SW480 (cell line): Measurements from ENCODE around the gene OR1D5.
"Not testable (repeated sequence)": the region's sequence is repeated elsewhere in the genome, so short reads cannot be mapped to it uniquely, and the experiment has no call there.

Experiments
- DNase-seq: peaks from one replicate; pipeline ENCODE4 v3.0.0-alpha.2; 2016; ENCODE audit warnings: low spot score

Gene OR1D5

GRCh38 chr17:3032258-3033247 is 30.9 kb downstream of the OR1D5 start:
- no peak for DNase-seq

- DNase-seq = not testable (repeated sequence)
Observed at GRCh38 chr17:3030852-3031470, 32.4 kb downstream of the OR1D5 start.

- no peak for DNase-seq
Observed at GRCh38 chr17:3030096-3030495, 33.3 kb downstream of the OR1D5 start.

- no peak for DNase-seq
Observed at GRCh38 chr17:3029213-3029913, 34.0 kb downstream of the OR1D5 start.

GRCh38 chr17:3027786-3028532 is 35.4 kb downstream of the OR1D5 start:
- no peak for DNase-seq

- no peak for DNase-seq
Observed at GRCh38 chr17:3026856-3027751, 36.3 kb downstream of the OR1D5 start.

- DNase-seq = no peak
Observed at GRCh38 chr17:3026125-3026855, 37.1 kb downstream of the OR1D5 start.

- no peak for DNase-seq
Observed at GRCh38 chr17:3025421-3026124, 37.8 kb downstream of the OR1D5 start.

GRCh38 chr17:3024346-3024745 is 39.1 kb downstream of the OR1D5 start:
- no peak for DNase-seq

- no peak for DNase-seq
Observed at GRCh38 chr17:3022197-3022596, 41.2 kb downstream of the OR1D5 start.

- no peak for DNase-seq
Observed at GRCh38 chr17:3020381-3020780, 43.0 kb downstream of the OR1D5 start.

GRCh38 chr17:3019761-3020160 is 43.6 kb downstream of the OR1D5 start:
- DNase-seq = no peak

- DNase-seq = no peak
Observed at GRCh38 chr17:3017936-3018335, 45.5 kb downstream of the OR1D5 start.

GRCh38 chr17:3015890-3016289 is 47.5 kb downstream of the OR1D5 start:
- no peak for DNase-seq

- DNase-seq = peak; percentile 65
Observed at GRCh38 chr17:3012926-3013581, 50.4 kb downstream of the OR1D5 start.
